Keratinocyte (primary cell): Measurements from ENCODE around the gene JPT1. TPM values are rescaled to one million over a fixed set of nuclear protein-coding genes. Genes with fewer than 3 reads are reported as not detected.

Experiments
- DNase-seq: peaks from one replicate; pipeline ENCODE4 v3.0.0-alpha.2; 2011; ENCODE audit warnings: low read depth, missing footprints, low spot score
- FAIRE-seq: peaks from 2 replicates; lab custom pipeline; 2011; peaks lifted over from hg19 to GRCh38; lab: Jason Lieb, UNC
- H2AFZ ChIP-seq: 2 replicates; pipeline ENCODE4 v1.6.0; 2012; ENCODE audit warnings: low read length, control low read depth, inconsistent platforms; ENCODE audit not compliant: control insufficient read depth
- H3K27ac ChIP-seq: 2 replicates; pipeline ENCODE4 v1.5.1; 2011; ENCODE audit warnings: low read length; ENCODE audit not compliant: control insufficient read depth, insufficient read depth
- H3K27me3 ChIP-seq: 3 replicates; pipeline ENCODE4 v1.6.0; 2011; ENCODE audit warnings: low read length; ENCODE audit not compliant: control insufficient read depth, insufficient read depth; ENCODE audit errors: extremely low read depth
- H3K36me3 ChIP-seq, 2 experiments: 2 replicates in 1 of 2; 3 replicates in 1 of 2; pipeline ENCODE4 v1.5.1; 2011; ENCODE audit warnings: low read length in 2 of 2, mild to moderate bottlenecking in 1 of 2; ENCODE audit not compliant: control insufficient read depth in 2 of 2, insufficient read depth in 2 of 2; ENCODE audit errors: extremely low read depth in 1 of 2
- H3K4me1 ChIP-seq: 3 replicates; pipeline ENCODE4 v1.5.1; 2011; ENCODE audit warnings: low read length; ENCODE audit not compliant: control insufficient read depth, insufficient read depth; ENCODE audit errors: extremely low read depth
- H3K4me2 ChIP-seq: 3 replicates; pipeline ENCODE4 v1.6.0; 2011; ENCODE audit warnings: low read depth, low read length; ENCODE audit not compliant: control insufficient read depth, insufficient read depth; ENCODE audit errors: extremely low read depth
- H3K4me3 ChIP-seq, 3 experiments: fragments of 200-600 bp in 1 of 3; sonication (generic) in 1 of 3; 2 replicates in 2 of 3; 3 replicates in 1 of 3; pipeline ENCODE4 v1.5.1; 2011 to 2016; ENCODE audit warnings: low read length in 3 of 3, mild to moderate bottlenecking in 3 of 3, control low read depth in 2 of 3, inconsistent platforms in 1 of 3, low read depth in 1 of 3, mixed read lengths in 1 of 3, mixed run types in 1 of 3, moderate library complexity in 1 of 3; ENCODE audit not compliant: control insufficient read depth in 2 of 3, insufficient read depth in 2 of 3; ENCODE audit errors: extremely low read depth in 1 of 3
- H3K79me2 ChIP-seq: 2 replicates; pipeline ENCODE4 v1.6.0; 2012; ENCODE audit warnings: low read length; ENCODE audit not compliant: control insufficient read depth, insufficient read depth
- H3K9ac ChIP-seq: 3 replicates; pipeline ENCODE4 v1.6.0; 2011; ENCODE audit warnings: low read length; ENCODE audit not compliant: control insufficient read depth, insufficient read depth; ENCODE audit errors: extremely low read depth
- H3K9me1 ChIP-seq: 3 replicates; pipeline ENCODE4 v1.6.0; 2011; ENCODE audit warnings: low read length; ENCODE audit not compliant: control insufficient read depth, insufficient read depth; ENCODE audit errors: extremely low read depth
- H3K9me3 ChIP-seq: 2 replicates; pipeline ENCODE4 v1.5.1; 2012; ENCODE audit warnings: low read depth, low read length; ENCODE audit not compliant: control insufficient read depth
- H4K20me1 ChIP-seq: 3 replicates; pipeline ENCODE4 v1.6.0; 2011; ENCODE audit warnings: low read length; ENCODE audit not compliant: control insufficient read depth, insufficient read depth; ENCODE audit errors: extremely low read depth
- CTCF ChIP-seq, 3 experiments: IDR thresholded peaks in 1 of 3; conservative IDR thresholded peaks in 1 of 3; optimal IDR thresholded peaks in 1 of 3; 2 replicates in 2 of 3; 3 replicates in 1 of 3; pipeline versions ENCODE3 to v1.5.1; 2011; ENCODE audit warnings: low read length in 3 of 3, mild to moderate bottlenecking in 3 of 3, moderate library complexity in 2 of 3, control low read depth in 1 of 3, inconsistent platforms in 1 of 3; ENCODE audit not compliant: insufficient read depth in 2 of 3; ENCODE audit errors: extremely low read depth in 1 of 3
- EZH2 ChIP-seq: IDR thresholded peaks from one replicate; pipeline ENCODE4 v1.6.1; 2012; ENCODE audit warnings: inconsistent platforms, mild to moderate bottlenecking, low read length, moderate library complexity
- dilution Hi-C: fragments of 300-500 bp; cut with MboI; formaldehyde crosslinking; loops from one replicate; pipeline ENCODE4 v1.7.0; 2020; ENCODE audit warnings: low sequenced_read_pairs; ENCODE audit not compliant: extremely low pct_ligation_motif_present
- polyA plus RNA-seq, 5 experiments: library from polyadenylated mRNA; depleted of rRNA in 3 of 5; stranded (reverse) in 3 of 5; stranded (forward) in 1 of 5; unstranded in 1 of 5; fragments of >200 nt; gene quantifications; 1 replicate in 1 of 5; 2 replicates in 3 of 5; 3 replicates in 1 of 5; pipeline versions ENCODE4 v1.2.1 to v1.2.3, GENCODE V29; 2011 to 2012; ENCODE audit warnings: missing spikeins in 2 of 5, low read depth in 1 of 5, low replicate concordance in 1 of 5

JPT1 gene
- polyA plus RNA-seq, 1 donor (not counting 4 experiments of a cell fraction or from before 2014, with no cell fraction given) = 142 TPM

- TF ChIP-seq CTCF (optimal IDR thresholded peaks at IDR 0.05 in 1 of 3, IDR thresholded peaks at IDR 0.05 in 1 of 3, conservative IDR thresholded peaks at IDR 0.05 in 1 of 3; ENCODE audit: extremely low read depth in 1 of 3, insufficient read depth in 2 of 3, low read length in 3 of 3) = no peak
- Histone ChIP-seq H2AFZ (no peak overlapping the region), H3K9ac (no peak overlapping the region), H3K4me3 (no peak overlapping the region), H3K4me2 (no peak overlapping the region), H3K4me1 (peaks cover 39% of the 10 kb centered on the region), H3K9me1 (no peaks in the 10 kb centered on the region), H3K9me3 (no peaks in the 10 kb centered on the region), H3K79me2 (no peaks in the 10 kb centered on the region), H4K20me1 (no peaks in the 10 kb centered on the region), H3K27me3 (no peaks in the 10 kb centered on the region), H3K27ac (no peak overlapping the region), H3K36me3 (peaks cover 0 to 1% of the 10 kb centered on the region in 2 experiments)
- FAIRE-seq (no peak), DNase-seq (no peak)
- dilution Hi-C loops = no loop called here
These were observed 59.4 kb downstream of the JPT1 start for GRCh38 chr17:75094871-75095399.

- TF ChIP-seq CTCF (optimal IDR thresholded peaks at IDR 0.05 in 1 of 3, IDR thresholded peaks at IDR 0.05 in 1 of 3, conservative IDR thresholded peaks at IDR 0.05 in 1 of 3; ENCODE audit: extremely low read depth in 1 of 3, insufficient read depth in 2 of 3, low read length in 3 of 3) = no peak
- no peak for TF ChIP-seq EZH2
- H3K36me3 ChIP-seq = no peaks in the 10 kb centered on the region
- no peaks in the 10 kb centered on the region for H3K79me2 ChIP-seq
- no peaks in the 10 kb centered on the region for H3K9me3 ChIP-seq
- peaks cover 47% of the 10 kb centered on the region for H3K4me1 ChIP-seq
- dilution Hi-C loops = no loop called here
- H3K4me2 ChIP-seq = no peak overlapping the region
- no peak overlapping the region for H2AFZ ChIP-seq
- DNase-seq (no peak), FAIRE-seq (no peak)
- no peak overlapping the region for H3K9ac ChIP-seq
- no peak overlapping the region for H3K4me3 ChIP-seq
- no peaks in the 10 kb centered on the region for H3K9me1 ChIP-seq
- H4K20me1 ChIP-seq = no peaks in the 10 kb centered on the region
- H3K27ac ChIP-seq = no peak overlapping the region
- H3K27me3 ChIP-seq = no peaks in the 10 kb centered on the region
These were observed 60.7 kb downstream of the JPT1 start for GRCh38 chr17:75093548-75094158.
